Astrocyte (in vitro differentiated cells and primary cell): ENCODE results near the gene TBCEL. TPM values are rescaled to one million over a fixed set of nuclear protein-coding genes. Genes with fewer than 3 reads are reported as not detected.

ENCODE experiments used
- DNase-seq: peaks from one replicate; pipeline ENCODE4 v3.0.0-alpha.2; 2010; ENCODE audit warnings: low read depth
- FAIRE-seq: peaks from 2 replicates; lab custom pipeline; 2011; peaks lifted over from hg19 to GRCh38; lab: Jason Lieb, UNC
- H2AFZ ChIP-seq: 2 replicates; pipeline ENCODE4 v1.6.0; 2012; ENCODE audit warnings: low read depth, low read length, inconsistent platforms
- H3K27ac ChIP-seq: 2 replicates; pipeline ENCODE4 v1.5.1; 2011; ENCODE audit warnings: low read depth, low read length, inconsistent platforms
- H3K27me3 ChIP-seq: 2 replicates; pipeline ENCODE4 v1.6.0; 2011; ENCODE audit warnings: low read length, inconsistent platforms; ENCODE audit not compliant: insufficient read depth
- H3K36me3 ChIP-seq: 2 replicates; pipeline ENCODE4 v1.5.1; 2011; ENCODE audit warnings: low read length, inconsistent platforms; ENCODE audit not compliant: insufficient read depth
- H3K4me1 ChIP-seq: 2 replicates; pipeline ENCODE4 v1.5.1; 2011; ENCODE audit warnings: low read length, inconsistent platforms; ENCODE audit not compliant: insufficient read depth
- H3K4me2 ChIP-seq: 2 replicates; pipeline ENCODE4 v1.6.0; 2012; ENCODE audit warnings: low read length, inconsistent platforms
- H3K4me3 ChIP-seq: 2 replicates; pipeline ENCODE4 v1.5.1; 2011; ENCODE audit warnings: low read depth, mild to moderate bottlenecking, low read length, inconsistent platforms; ENCODE audit not compliant: insufficient read depth
- H3K79me2 ChIP-seq: 2 replicates; pipeline ENCODE4 v1.6.0; 2012; ENCODE audit warnings: mild to moderate bottlenecking, low read length, inconsistent platforms; ENCODE audit not compliant: insufficient read depth
- H3K9ac ChIP-seq: 2 replicates; pipeline ENCODE4 v1.6.0; 2012; ENCODE audit warnings: mild to moderate bottlenecking, low read length, inconsistent platforms
- H3K9me3 ChIP-seq: 2 replicates; pipeline ENCODE4 v1.5.1; 2012; ENCODE audit warnings: low read depth, mild to moderate bottlenecking, low read length, inconsistent platforms; ENCODE audit not compliant: insufficient read depth
- H4K20me1 ChIP-seq: 2 replicates; pipeline ENCODE4 v1.6.0; 2012; ENCODE audit warnings: low read length, inconsistent platforms; ENCODE audit not compliant: insufficient read depth
- H3K27ac Mint-ChIP-seq: one replicate; pipeline ENCODE4 v1.8.0; 2021; ENCODE audit warnings: mild to moderate bottlenecking, mixed read lengths; ENCODE audit not compliant: unreplicated experiment
- H3K27me3 Mint-ChIP-seq: one replicate; pipeline ENCODE4 v1.8.0; 2021; ENCODE audit warnings: low read depth, mixed read lengths; ENCODE audit not compliant: unreplicated experiment
- H3K36me3 Mint-ChIP-seq: one replicate; pipeline ENCODE4 v1.8.0; 2021; ENCODE audit warnings: low read depth, mixed read lengths; ENCODE audit not compliant: unreplicated experiment
- H3K4me1 Mint-ChIP-seq: one replicate; pipeline ENCODE4 v1.8.0; 2021; ENCODE audit warnings: low read depth, mixed read lengths; ENCODE audit not compliant: unreplicated experiment
- H3K4me3 Mint-ChIP-seq: one replicate; pipeline ENCODE4 v1.8.0; 2021; ENCODE audit warnings: mild to moderate bottlenecking, moderate library complexity, mixed read lengths; ENCODE audit not compliant: unreplicated experiment
- H3K9me3 Mint-ChIP-seq: one replicate; pipeline ENCODE4 v1.8.0; 2021; ENCODE audit warnings: mild to moderate bottlenecking, mixed read lengths; ENCODE audit not compliant: unreplicated experiment
- EZH2 ChIP-seq: IDR thresholded peaks from 2 replicates; pipeline ENCODE4 v1.6.1; 2012; ENCODE audit warnings: mild to moderate bottlenecking, low read length, inconsistent platforms; ENCODE audit not compliant: insufficient read depth
- total RNA-seq: library from RNA; stranded (reverse); gene quantifications from 2 replicates; pipeline ENCODE4 v1.2.1, GENCODE V29; 2021
- TF ChIP-seq, protein P1 (sequence below): IDR thresholded peaks from 2 replicates; pipeline ENCODE4 v1.5.1; 2011; ENCODE audit warnings: low read depth, mild to moderate bottlenecking, inconsistent platforms, low read length, moderate library complexity; ENCODE audit not compliant: insufficient read depth

The TBCEL gene
- total RNA-seq, 1 donor from 2014 or later, result 25.9 TPM

- Histone ChIP-seq H3K4me1 (no peaks in the 10 kb centered on the region), H3K9ac (no peak overlapping the region), H3K27me3 (no peaks in the 10 kb centered on the region), H3K27ac (no peak overlapping the region), H3K9me3 (no peaks in the 10 kb centered on the region), H3K36me3 (peaks cover 4% of the 10 kb centered on the region), H3K79me2 (peaks cover 6% of the 10 kb centered on the region), H2AFZ (no peak overlapping the region), H4K20me1 (peaks cover 8% of the 10 kb centered on the region), H3K4me2 (no peak overlapping the region), H3K4me3 (no peak overlapping the region)
- FAIRE-seq (no peak), DNase-seq (peak; percentile 33)
- no peaks in the 10 kb centered on the region for H3K27me3 Mint-ChIP-seq
- H3K9me3 Mint-ChIP-seq, result no peaks in the 10 kb centered on the region
- TF ChIP-seq, protein P1, sequence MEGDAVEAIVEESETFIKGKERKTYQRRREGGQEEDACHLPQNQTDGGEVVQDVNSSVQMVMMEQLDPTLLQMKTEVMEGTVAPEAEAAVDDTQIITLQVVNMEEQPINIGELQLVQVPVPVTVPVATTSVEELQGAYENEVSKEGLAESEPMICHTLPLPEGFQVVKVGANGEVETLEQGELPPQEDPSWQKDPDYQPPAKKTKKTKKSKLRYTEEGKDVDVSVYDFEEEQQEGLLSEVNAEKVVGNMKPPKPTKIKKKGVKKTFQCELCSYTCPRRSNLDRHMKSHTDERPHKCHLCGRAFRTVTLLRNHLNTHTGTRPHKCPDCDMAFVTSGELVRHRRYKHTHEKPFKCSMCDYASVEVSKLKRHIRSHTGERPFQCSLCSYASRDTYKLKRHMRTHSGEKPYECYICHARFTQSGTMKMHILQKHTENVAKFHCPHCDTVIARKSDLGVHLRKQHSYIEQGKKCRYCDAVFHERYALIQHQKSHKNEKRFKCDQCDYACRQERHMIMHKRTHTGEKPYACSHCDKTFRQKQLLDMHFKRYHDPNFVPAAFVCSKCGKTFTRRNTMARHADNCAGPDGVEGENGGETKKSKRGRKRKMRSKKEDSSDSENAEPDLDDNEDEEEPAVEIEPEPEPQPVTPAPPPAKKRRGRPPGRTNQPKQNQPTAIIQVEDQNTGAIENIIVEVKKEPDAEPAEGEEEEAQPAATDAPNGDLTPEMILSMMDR, result no peak
- no peak for TF ChIP-seq EZH2
- peak overlapping the region; percentile 51 for H3K27ac Mint-ChIP-seq
- H3K4me1 Mint-ChIP-seq, result peaks cover 6% of the 10 kb centered on the region
- H3K36me3 Mint-ChIP-seq, result peaks cover 10% of the 10 kb centered on the region
- no peak overlapping the region for H3K4me3 Mint-ChIP-seq
Observed at GRCh38 chr11:121048464-121049233, 24.7 kb downstream of the TBCEL start.

GRCh38 chr11:121053244-121053643 is 29.3 kb downstream of the TBCEL start:
- Histone ChIP-seq H3K9me3 (no peaks in the 10 kb centered on the region), H3K36me3 (peaks cover 11% of the 10 kb centered on the region), H3K9ac (no peak overlapping the region), H3K4me3 (no peak overlapping the region), H3K4me1 (no peaks in the 10 kb centered on the region), H3K27me3 (no peaks in the 10 kb centered on the region), H4K20me1 (no peaks in the 10 kb centered on the region), H3K4me2 (no peak overlapping the region), H3K79me2 (no peaks in the 10 kb centered on the region), H3K27ac (no peak overlapping the region), H2AFZ (no peak overlapping the region)
- DNase-seq (no peak), FAIRE-seq (no peak)
- TF ChIP-seq, protein P1, result no peak
- no peak for TF ChIP-seq EZH2
- H3K27ac Mint-ChIP-seq, result no peak overlapping the region
- H3K36me3 Mint-ChIP-seq, result no peaks in the 10 kb centered on the region
- H3K4me3 Mint-ChIP-seq, result no peak overlapping the region
- H3K4me1 Mint-ChIP-seq, result peaks cover 6% of the 10 kb centered on the region
- H3K9me3 Mint-ChIP-seq, result no peaks in the 10 kb centered on the region
- no peaks in the 10 kb centered on the region for H3K27me3 Mint-ChIP-seq

GRCh38 chr11:121054266-121054665 is 30.4 kb downstream of the TBCEL start:
- no peaks in the 10 kb centered on the region for H3K4me1 ChIP-seq
- Mint-ChIP-seq H3K27ac (no peak overlapping the region), H3K9me3 (no peaks in the 10 kb centered on the region), H3K27me3 (no peaks in the 10 kb centered on the region), H3K4me3 (no peak overlapping the region), H3K4me1 (no peaks in the 10 kb centered on the region), H3K36me3 (no peaks in the 10 kb centered on the region)
- H3K79me2 ChIP-seq, result no peaks in the 10 kb centered on the region
- no peak overlapping the region for H3K27ac ChIP-seq
- H3K36me3 ChIP-seq, result peaks cover 11% of the 10 kb centered on the region
- no peak overlapping the region for H3K4me2 ChIP-seq
- DNase-seq (no peak), FAIRE-seq (no peak)
- no peak overlapping the region for H3K4me3 ChIP-seq
- TF ChIP-seq, protein P1, result no peak
- no peak for TF ChIP-seq EZH2
- no peaks in the 10 kb centered on the region for H3K27me3 ChIP-seq
- H4K20me1 ChIP-seq, result no peaks in the 10 kb centered on the region
- H3K9me3 ChIP-seq, result no peaks in the 10 kb centered on the region
- H3K9ac ChIP-seq, result no peak overlapping the region
- no peak overlapping the region for H2AFZ ChIP-seq
